ENCODE data around the gene ERCC2. TPM values are rescaled to one million over a fixed set of nuclear protein-coding genes. Genes with fewer than 3 reads are reported as not detected.
"Not testable (repeated sequence)": the region's sequence is repeated elsewhere in the genome, so short reads cannot be mapped to it uniquely, and the experiment has no call there.

ERCC2 gene
- 14.3 TPM for total RNA-seq

DNA sequence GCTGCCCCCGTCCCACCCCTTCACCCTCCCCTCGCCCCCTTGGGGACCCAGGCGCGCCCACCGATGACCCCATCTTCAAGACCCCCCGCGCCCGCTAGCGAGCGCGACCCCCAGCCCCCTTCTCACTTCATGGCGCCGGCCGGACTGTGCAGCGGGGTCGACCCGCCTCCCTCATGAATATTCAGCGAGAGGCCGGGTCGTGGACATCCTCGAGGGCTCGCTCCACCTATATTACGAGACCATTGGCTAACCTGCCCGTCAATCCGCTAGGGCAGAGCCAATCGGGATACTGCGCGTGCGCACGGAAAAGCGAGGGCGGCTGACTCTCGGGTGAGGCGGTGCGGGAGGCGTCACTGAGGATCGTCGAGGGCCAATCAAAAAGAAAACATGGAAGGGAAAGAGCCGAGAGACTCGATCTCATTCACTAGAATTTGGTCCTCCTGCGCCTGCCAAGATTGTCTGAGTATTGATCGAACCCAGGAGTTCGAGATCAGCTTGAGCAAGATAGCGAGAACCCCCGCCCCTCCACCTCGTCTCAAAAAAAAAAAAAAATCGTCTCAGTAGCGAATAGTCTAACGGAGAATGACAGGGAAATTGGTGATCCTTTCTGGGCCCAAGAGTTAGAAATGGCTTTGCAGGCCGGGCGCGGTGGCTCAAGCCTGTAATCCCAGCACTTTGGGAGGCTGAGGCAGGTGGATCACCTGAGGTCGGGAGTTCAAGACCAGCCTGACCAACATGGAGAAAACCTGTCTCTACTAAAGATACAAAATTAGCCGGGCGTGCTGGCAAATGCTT is at the start of gene ERCC2:
TSS of gene ERCC2 (minus strand) at position 164 of the 795 bp plus-strand sequence. CDS start at position 131, 33 bp downstream.
- FAIRE-seq: peak; percentile 70
- DNase-seq (ENCODE audit: low spot score in 2 of 2): peak; percentile 100

DNA sequence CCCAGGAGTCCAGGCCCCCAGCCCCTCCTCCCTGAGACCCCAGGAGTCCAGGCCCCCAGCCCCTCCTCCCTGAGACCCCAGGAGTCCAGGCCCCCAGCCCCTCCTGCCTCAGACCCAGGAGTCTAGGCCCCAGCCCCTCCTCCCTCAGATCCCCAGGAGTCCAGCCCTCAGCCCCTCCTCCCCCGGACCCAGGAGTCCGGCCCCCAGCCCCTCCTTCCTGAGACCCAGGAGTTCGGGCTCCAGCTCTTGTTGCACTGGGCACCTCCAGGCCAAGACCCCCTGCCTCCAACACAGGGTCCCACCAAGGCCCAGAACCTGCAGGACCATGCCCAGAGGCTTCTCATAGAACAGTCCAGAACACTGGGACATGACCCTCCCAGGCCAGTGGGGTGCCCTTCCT is 49.5 kb upstream of the ERCC2 start:
- FAIRE-seq (no peak), DNase-seq (ENCODE audit: low spot score in 2 of 2) (no peak)

DNA sequence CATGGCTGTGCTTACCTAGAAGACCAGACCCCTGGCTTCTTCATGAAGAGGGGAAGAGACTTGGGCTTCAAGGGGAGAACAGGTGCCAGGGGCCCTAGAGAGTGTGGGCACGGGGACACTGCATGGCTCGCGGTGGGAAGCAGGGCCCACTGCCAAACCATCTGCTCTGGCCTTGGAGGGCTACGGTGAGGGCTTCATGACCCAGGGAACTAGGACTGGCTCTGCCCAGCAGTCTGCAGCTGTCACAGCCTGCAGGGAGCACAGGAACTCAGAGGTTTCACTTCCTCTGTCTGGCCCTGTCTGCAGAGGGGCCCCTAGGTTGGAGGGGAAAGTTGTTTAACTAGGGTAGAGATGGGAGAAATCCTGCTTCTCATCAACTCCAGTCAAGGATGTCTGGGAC is 49.0 kb upstream of the ERCC2 start:
- no peak for FAIRE-seq

DNA sequence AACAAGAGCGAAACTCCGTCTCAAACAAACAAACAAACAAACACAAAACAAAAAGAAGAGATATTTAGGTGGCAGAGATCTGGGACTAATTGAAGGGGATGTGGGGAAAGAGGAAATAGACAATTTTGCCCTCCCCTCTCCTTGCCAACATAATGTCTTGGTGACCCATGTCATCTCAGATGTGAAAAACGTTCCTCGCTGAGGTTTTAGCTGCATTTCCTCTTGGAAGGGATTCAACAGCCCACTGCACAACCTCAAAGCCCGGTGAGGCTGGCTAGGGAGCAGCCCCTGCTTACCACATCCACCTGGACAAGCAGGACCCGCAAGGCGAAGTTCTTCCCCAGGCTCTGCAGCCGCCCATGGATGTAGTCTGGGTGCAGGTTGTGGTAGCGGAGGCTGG is 48.4 kb upstream of the ERCC2 start:
- DNase-seq (ENCODE audit: low spot score in 2 of 2) (peak in 1 of 2 donors; percentile 3), FAIRE-seq (no peak)

More for the DNA sequence above, 49.0 kb upstream of the ERCC2 start:
- DNase-seq (ENCODE audit: low spot score in 2 of 2): no peak

DNA sequence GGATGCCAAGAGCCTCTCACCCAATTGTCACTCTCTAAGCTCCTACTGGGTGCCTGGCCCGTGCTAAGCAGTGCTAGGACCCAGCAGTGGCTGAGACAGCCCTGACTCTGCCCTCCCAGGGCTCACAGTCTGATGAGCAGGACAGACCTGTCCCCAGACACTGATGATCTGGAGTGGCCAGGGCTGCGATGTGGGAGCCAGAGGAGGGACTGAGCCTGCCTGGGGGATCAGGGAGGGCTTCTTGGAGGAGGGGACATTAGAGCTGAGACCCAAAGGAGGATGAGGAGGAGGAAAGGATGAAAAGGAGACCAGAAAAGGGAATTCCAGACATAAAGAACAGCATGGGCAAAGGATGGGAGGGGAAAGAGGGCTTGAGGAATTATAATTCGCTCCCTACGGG is 46.8 kb upstream of the ERCC2 start:
- no peak for FAIRE-seq
- no peak for DNase-seq (ENCODE audit: low spot score in 2 of 2)

DNA sequence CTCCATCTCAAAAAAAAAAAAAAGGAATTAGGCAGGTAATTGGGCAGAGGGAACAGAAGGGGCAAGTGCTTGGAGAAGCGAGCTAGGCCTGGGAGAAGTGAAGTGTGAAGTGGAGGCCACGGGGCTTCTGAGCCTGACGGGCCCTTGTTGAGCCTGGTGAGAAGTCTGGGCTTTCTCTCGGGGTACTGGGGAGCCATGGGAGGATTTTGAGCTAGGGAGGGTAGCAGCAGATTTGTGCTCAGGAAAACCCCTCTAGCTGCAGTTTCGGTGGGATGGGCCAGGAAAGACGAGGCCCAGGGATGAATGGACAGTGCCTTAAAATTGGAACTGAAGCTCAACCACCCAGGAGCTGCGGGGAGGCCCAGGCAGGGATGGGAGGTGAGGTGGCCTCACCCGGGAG is 44.1 kb upstream of the ERCC2 start:
- DNase-seq (ENCODE audit: low spot score in 2 of 2): no peak
- FAIRE-seq: no peak

DNA sequence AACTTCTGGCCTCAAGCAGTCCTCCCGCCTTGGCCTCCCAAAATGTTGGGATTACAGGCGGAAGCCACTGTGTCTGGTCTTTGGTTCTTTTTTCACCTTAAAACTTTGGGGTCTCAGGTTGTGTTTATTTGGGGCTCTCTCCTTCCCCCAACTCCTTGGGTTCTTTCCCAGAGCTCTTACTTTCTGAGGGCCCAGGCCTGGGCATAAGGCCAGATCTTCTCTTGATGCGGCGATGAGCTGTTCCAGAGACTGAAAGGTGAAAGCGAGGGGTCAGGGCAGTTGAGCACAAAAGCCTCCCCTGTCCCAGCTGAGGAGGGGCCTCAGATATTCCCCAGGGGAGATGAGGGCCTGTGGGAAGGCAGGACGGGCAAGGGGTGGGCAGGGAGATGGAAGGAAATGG is 43.1 kb upstream of the ERCC2 start:
- no peak for FAIRE-seq
- DNase-seq (ENCODE audit: low spot score in 2 of 2): no peak

DNA sequence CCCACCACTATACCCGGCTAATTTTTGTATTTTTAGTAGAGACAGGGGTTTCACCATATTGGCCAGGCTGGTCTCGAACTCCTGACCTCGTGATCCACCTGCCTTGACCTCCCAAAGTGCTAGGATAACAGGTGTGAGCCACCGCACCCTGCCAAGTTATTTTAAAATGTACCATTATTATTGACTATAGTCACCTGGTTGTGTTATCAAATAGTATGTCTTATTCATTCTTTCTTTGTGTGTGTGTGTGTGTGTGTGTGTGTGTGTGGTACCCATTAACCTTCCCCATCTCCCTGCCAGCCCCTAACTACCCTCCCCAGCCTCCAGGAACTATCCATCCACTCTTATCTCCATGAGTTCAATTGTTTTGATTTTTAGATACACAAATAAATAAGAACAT is 40.0 kb upstream of the ERCC2 start:
- DNase-seq (ENCODE audit: low spot score in 2 of 2); FAIRE-seq: not testable (repeated sequence)

DNA sequence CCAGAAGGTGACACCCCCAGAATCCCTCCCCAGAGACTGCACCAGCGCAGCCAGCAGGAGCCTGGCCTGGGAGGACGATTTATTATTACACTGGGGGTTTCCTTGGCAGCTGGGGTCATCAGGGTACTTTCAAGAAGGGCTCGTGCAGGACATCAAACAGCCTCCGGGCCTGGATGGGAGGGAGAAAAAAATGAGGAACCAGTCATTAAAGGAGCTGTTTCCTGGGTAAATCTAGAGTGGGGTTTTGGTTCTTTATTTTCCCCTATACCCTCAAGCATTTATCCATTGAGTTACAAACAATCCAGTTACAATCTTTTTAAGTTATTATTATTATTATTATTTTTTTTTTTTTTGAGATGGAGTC is 39.2 kb upstream of the ERCC2 start:
- no peak for DNase-seq (ENCODE audit: low spot score in 2 of 2)
- FAIRE-seq: no peak

DNA sequence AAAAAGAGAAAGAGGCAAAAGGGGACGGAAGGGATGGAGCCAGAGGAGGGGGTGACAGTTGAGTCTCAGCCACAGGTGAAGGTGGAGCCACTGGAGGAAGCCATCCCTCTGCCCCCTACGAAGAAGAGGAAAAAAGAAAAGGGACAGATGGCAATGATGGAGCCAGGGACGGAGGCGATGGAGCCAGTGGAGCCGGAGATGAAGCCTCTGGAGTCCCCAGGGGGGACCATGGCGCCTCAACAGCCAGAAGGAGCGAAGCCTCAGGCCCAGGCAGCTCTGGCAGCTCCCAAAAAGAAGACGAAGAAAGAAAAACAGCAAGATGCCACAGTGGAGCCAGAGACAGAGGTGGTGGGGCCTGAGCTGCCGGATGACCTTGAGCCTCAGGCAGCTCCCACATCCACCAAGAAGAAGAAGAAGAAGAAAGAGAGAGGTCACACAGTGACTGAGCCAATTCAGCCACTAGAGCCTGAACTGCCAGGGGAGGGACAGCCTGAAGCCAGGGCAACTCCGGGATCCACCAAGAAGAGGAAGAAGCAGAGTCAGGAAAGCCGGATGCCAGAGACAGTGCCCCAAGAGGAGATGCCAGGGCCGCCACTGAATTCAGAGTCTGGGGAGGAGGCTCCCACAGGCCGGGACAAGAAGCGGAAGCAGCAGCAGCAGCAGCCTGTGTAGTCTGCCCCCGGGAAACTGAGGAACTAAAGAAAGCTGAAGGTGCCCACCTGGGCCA is 38.6 kb upstream of the ERCC2 start:
- DNase-seq (ENCODE audit: low spot score in 2 of 2): no peak
- FAIRE-seq: no peak

DNA sequence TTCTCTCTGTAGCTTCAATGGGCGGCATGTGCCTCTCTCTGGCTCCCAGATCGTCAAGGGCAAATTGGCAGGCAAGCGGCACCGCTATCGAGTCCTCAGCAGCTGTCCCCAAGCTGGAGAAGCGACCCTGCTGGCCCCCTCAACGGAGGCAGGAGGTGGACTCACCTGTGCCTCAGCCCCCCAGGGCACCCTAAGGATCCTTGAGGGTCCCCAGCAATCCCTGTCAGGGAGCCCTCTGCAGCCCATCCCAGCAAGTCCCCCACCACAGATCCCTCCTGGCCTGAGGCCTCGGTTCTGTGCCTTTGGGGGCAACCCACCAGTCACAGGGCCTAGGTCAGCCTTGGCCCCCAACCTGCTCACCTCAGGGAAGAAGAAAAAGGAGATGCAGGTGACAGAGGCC is 37.7 kb upstream of the ERCC2 start:
- no peak for DNase-seq (ENCODE audit: low spot score in 2 of 2)
- FAIRE-seq: no peak

DNA sequence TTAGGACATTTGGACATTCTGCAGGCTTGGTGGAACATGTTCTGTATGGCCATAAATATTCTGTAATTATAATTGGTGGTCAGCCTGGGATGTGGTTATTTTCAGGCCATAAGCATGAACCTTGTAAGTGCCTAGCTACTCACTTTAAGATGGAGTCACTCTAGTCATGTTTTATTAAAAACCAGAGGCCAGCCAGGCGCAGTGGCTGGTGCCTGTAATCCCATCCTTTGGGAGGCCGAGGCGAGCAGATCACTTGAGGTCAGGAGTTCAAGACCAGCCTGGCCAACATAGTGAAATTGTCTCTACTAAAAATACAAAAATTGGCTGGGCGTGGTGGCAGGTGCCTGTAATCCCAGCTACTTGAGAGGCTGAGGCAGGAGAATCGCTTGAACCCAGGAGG is 37.2 kb upstream of the ERCC2 start:
- FAIRE-seq; DNase-seq (ENCODE audit: low spot score in 2 of 2): not testable (repeated sequence)

DNA sequence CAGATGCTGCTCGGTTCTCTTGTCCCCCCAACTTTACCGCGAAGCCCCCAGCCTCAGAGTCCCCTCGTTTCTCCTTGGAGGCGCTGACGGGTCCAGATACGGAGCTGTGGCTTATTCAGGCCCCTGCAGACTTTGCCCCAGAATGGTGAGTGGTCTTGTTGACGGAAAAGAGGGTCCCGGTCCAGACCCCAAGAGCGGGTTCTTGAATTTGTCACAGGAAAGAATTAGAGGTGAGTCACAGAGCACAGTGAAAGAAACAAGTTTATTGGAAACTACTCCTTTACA is 36.7 kb upstream of the ERCC2 start:
- FAIRE-seq: no peak
- no peak for DNase-seq (ENCODE audit: low spot score in 2 of 2)

DNA sequence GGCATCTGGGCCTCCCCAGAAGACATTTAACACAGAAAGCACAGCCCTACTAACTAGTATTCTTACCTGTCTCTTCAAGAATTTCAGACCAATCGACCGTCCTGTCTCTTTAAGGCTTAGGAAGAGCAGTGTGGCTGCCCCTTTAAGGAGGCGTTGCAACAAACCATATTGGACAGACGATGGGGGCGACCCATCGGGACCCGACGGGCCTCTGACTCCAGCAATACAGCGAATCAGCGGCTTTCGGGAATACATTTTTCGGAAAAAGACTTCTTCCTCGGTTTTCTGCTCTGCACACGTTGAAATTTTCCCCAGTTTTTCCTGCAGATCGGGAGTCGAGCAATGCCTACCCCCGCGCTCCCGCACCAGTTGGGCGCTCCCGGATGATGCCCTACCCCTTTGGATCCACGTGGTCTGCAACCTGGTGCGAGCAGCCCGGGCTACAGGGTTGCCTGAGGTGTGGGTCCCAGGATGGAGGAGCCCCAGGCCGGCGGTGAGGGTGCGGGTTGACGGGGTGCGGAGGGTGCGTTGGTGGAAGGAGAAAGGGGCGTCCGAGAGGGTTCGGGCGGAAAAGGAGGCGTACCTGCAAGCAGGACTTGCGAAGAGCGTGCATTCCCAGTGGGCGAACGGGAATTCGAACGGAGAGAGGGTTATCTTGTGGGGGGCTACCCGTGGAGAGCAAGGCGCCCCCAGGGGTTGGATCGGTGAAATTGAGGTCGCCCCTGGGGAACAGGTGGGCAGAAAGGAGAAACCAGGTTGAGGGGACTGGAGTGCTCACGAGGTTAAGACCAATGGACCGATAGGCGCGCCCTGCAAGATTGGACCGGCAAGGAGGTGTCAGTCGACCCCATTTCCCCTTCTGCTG is 36.1 kb upstream of the ERCC2 start, which contains the start of gene POLR1G:
TSS of gene POLR1G (plus strand) at position 419 of the 865 bp plus-strand sequence. CDS start at position 472, 53 bp downstream.
- DNase-seq (ENCODE audit: low spot score in 2 of 2) (peak; percentile 89 to 93), FAIRE-seq (no peak)

DNA sequence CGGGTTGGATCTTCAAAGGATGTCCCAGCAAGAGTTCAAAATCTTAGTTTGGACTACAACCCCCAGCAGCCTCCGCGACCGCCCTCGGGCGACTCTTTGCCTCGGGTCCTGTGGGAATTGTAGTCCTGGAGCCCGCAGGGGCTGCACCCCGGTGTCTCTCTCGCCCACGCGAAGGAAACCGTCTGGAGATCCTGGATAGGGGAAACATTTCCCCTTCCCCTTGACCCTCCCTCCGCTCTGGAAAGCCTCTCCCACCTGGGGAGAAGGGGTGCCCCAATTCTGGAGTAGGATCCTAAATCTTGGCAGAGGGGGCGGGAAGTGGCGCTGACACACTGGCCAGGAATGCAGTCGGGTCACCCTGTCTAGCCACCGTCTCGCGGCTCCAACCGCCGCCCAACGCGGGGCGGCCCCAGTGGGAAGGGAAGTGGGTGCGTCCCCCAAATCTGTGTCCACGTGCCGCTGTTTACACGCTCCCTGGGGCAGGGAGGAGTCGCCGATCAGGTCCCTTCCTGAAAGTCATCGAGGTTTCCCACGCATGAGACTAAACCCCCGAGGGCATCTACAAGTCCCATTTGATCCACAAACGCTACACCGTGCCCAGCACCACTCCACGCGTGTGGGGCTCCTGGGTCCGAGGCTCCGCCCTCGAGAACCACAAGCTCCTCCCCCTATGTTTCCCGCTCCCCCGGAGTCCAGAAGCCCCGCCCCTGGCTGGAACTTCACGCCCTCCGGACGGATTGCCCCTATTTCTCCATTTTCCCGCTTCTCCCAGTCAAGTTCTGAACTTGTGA is 35.3 kb upstream of the ERCC2 start:
- no peak for FAIRE-seq
- DNase-seq (ENCODE audit: low spot score in 2 of 2): peak; percentile 86 to 88

DNA sequence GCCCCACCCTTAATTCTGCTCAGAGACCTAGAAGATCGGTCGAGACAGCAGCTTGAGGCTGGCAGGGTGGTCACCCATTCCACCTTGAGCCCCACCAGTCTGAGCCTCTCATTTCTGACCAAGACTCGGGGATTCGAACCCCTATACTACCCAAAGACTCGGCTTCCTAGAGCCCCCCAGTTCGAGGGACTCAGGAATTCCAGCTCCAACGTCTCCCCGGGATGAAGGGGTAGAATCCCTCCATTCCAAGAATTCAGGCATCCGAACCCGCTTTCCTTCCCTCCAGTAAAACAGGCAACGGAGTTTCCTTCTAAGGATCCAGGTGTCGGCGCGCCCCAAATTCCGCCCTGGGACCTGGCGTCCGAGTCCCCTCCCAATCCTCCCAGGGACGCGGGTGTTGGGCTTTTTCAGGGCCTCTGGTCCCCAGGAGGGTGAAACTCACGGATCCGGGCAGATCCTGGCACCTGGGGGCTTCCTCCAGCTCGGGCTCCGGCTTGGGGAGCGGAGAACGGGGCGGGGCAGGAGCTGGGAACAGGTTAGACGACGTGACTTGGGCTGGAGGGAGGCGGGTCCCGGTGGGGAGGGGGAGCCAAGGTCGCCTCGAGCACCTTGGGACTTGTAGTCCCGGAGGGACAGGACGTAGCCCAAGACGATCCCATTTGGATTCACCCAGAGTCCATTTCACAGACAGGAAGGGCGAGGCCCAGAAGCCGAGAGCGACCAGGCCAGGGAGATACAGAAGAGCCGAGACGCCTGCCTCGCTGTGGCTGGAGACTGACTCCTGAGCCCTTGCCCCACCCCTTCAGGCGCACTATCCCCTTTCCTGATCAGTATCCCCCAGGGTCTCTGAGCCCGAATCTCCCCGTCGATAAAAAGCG is 34.4 kb upstream of the ERCC2 start, which contains the start of gene PPP1R13L:
TSS of gene PPP1R13L (minus strand) at position 513 of the 878 bp plus-strand sequence. CDS start 6,751 bp downstream, outside the sequence.
- peak; percentile 67 to 75 for DNase-seq (ENCODE audit: low spot score in 2 of 2)
- no peak for FAIRE-seq

DNA sequence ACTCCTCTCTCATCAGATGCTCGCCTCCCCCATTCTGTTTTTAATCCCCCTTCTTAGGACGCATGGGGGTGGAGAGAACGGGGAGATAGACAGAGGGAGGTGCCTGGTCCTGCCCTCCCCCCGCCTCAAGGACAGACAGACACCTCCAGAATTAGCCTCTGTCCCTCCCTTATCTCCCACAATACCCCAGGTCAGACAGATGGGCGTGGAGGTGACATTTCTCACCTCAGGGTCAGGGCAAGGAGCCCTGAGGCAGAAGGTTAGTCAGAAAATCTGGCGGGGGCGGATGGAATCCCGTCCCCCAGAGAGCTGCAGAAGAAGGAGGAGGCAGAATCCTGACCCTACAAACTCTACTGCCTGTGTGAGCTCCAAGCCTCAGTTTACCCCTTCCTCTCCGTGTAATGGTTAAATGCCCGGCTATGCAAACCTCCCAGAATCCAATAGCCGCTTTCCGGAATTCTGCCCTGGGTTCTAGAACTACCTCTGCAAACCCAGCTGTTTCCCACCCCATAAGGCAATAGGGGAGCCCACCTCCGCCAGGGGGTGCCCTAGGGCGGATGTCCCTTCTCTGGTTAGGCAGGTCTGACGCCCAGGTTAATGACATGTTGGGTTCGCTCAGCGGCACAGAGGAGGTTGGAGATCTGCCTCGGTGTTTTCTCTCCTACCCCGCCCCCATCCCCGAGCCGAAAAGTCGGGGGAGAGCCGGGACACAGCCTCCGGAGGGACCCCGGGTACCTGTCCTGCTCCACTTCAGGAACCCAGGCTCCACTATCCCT is 33.6 kb upstream of the ERCC2 start:
- DNase-seq (ENCODE audit: low spot score in 2 of 2) (no peak), FAIRE-seq (no peak)

DNA sequence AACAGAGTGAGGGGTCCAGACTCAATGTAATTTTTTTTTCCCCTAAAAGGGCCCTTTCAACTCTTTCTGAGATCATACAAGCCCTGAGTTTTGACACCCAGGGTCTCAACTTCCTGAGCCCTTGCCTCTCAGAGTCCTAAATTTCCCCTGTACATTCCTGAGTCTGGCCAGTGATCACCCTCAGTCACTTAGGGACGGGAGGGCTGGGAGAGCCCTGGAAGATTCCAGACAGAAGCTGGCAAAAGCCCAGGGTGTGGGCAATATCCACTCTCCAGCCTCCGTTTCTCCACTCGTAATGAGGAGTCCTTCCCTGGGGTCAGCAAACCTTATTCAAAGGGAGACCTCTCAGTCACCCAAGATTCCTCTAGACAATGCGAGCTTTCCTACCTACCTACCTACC is 32.9 kb upstream of the ERCC2 start:
- FAIRE-seq: no peak
- no peak for DNase-seq (ENCODE audit: low spot score in 2 of 2)
